Stimulated activated CD4-positive, alpha-beta T cell treated with anti-CD3 and anti-CD28 coated beads, Interleukin-15, amount 100 ng/mL, for 24 hours (primary cell): ENCODE measurements around the gene PAM.
"Not testable (repeated sequence)": the region's sequence is repeated elsewhere in the genome, so short reads cannot be mapped to it uniquely, and the experiment has no call there.

Source experiments
- DNase-seq: peaks from one replicate; pipeline ENCODE4 v3.0.0-alpha.2; 2020

Gene PAM

GRCh38 chr5:103006921-103007320 is 251.8 kb downstream of the PAM start:
- DNase-seq: no peak

GRCh38 chr5:103010168-103010567 is 255.1 kb downstream of the PAM start:
- no peak for DNase-seq

GRCh38 chr5:103013933-103014552 is 258.9 kb downstream of the PAM start:
- no peak for DNase-seq

- DNase-seq: no peak
Observed at GRCh38 chr5:103014983-103015382, 259.9 kb downstream of the PAM start.

GRCh38 chr5:103016167-103016566 is 261.1 kb downstream of the PAM start:
- no peak for DNase-seq

- DNase-seq: no peak
Observed at GRCh38 chr5:103019804-103020203, 264.7 kb downstream of the PAM start.

GRCh38 chr5:103021314-103021713 is 266.2 kb downstream of the PAM start:
- no peak for DNase-seq

- no peak for DNase-seq
Observed at GRCh38 chr5:103027267-103027666, 272.2 kb downstream of the PAM start.

- DNase-seq: no peak
Observed at GRCh38 chr5:103031607-103032006, 276.5 kb downstream of the PAM start.

GRCh38 chr5:103033696-103034095 is 278.6 kb downstream of the PAM start:
- DNase-seq: no peak

GRCh38 chr5:103034662-103035392 is 279.7 kb downstream of the PAM start:
- no peak for DNase-seq

GRCh38 chr5:103035701-103036100 is 280.6 kb downstream of the PAM start:
- DNase-seq: no peak

- no peak for DNase-seq
Observed at GRCh38 chr5:103036601-103037000, 281.5 kb downstream of the PAM start.

- DNase-seq: no peak
Observed at GRCh38 chr5:103037673-103038455, 282.8 kb downstream of the PAM start.

- DNase-seq: no peak
Observed at GRCh38 chr5:103041071-103041676, 286.1 kb downstream of the PAM start.

- not testable (repeated sequence) for DNase-seq
Observed at GRCh38 chr5:103046706-103047105, 291.6 kb downstream of the PAM start.

- no peak for DNase-seq
Observed at GRCh38 chr5:103057208-103058130, 302.4 kb downstream of the PAM start.

GRCh38 chr5:103059525-103059924 is 304.4 kb downstream of the PAM start:
- no peak for DNase-seq

GRCh38 chr5:103060424-103060954 is 305.4 kb downstream of the PAM start:
- DNase-seq: no peak

- no peak for DNase-seq
Observed at GRCh38 chr5:103066326-103066725, 311.2 kb downstream of the PAM start.

- not testable (repeated sequence) for DNase-seq
Observed at GRCh38 chr5:103073500-103073899, 318.4 kb downstream of the PAM start.

- DNase-seq: no peak
Observed at GRCh38 chr5:103075442-103075841, 320.3 kb downstream of the PAM start.
